GM12878 (cell line): ENCODE results near the gene MDM1. TPM values are rescaled to one million over a fixed set of nuclear protein-coding genes. Genes with fewer than 3 reads are reported as not detected.

ENCODE experiments used
- ATAC-seq: fragments of 200-7000 bp; cut with Tn5 transposase; 3 replicates; pipeline ENCODE4 v1.9.1; 2020; ENCODE audit warnings: mild to moderate bottlenecking, moderate library complexity
- BruUV-seq: library from RNA; stranded (reverse); fragments of 400-500 nt; replicated peaks from 2 replicates; lab custom pipeline; 2021; lab: Mats Ljungman, UMichigan
- CTCF ChIA-PET: fragments of 300-600 bp; sonication (Branson Sonifier 250); formaldehyde crosslinking; extraction: SDS; loops from one replicate; lab custom pipeline; 2021; ENCODE audit warnings: inconsistent platforms; lab: Yijun Ruan, JAX
- POLR2A ChIA-PET: fragments of 350-600 bp; formaldehyde crosslinking; extraction: SDS; loops from one replicate; lab custom pipeline; 2021; ENCODE audit warnings: inconsistent platforms; lab: Charles Lee
- RAD21 ChIA-PET: fragments of 300-600 bp; sonication (Branson Sonifier 250); formaldehyde crosslinking; loops from one replicate; lab custom pipeline; 2023; ENCODE audit warnings: antibody characterized with exemption; ENCODE audit not compliant: unreplicated experiment; lab: Charles Lee
- SMC1A ChIA-PET: fragments of 300-600 bp; sonication (Branson Sonifier 250); formaldehyde crosslinking; loops from one replicate; lab custom pipeline; 2023; ENCODE audit not compliant: unreplicated experiment, uncharacterized antibody; lab: Charles Lee
- DNase-seq: peaks from one replicate; pipeline ENCODE4 v3.0.0-alpha.2; 2011; ENCODE audit warnings: low read depth, low spot score
- FAIRE-seq: peaks from 3 replicates; lab custom pipeline; 2011; peaks lifted over from hg19 to GRCh38; lab: Jason Lieb, UNC
- H2AFZ ChIP-seq: 2 replicates; pipeline ENCODE4 v1.6.0; 2011; ENCODE audit warnings: low read depth, low read length, control low read depth; ENCODE audit not compliant: control insufficient read depth
- H3K27ac ChIP-seq: 2 replicates; pipeline ENCODE4 v1.5.1; 2011; ENCODE audit warnings: control low read depth; ENCODE audit not compliant: control insufficient read depth, insufficient read depth
- H3K27me3 ChIP-seq, 2 experiments: replicated peaks in 1 of 2; 2 replicates each; pipeline versions ENCODE4 v1.6.0 to v1.6.1; 2011; ENCODE audit warnings: low read length in 1 of 2; ENCODE audit not compliant: control insufficient read depth in 2 of 2, insufficient read depth in 2 of 2
- H3K36me3 ChIP-seq, 2 experiments: 2 replicates each; pipeline ENCODE4 v1.5.1; 2011; ENCODE audit warnings: low read length in 1 of 2; ENCODE audit not compliant: control insufficient read depth in 2 of 2, insufficient read depth in 2 of 2
- H3K4me1 ChIP-seq: 2 replicates; pipeline ENCODE4 v1.6.1; 2011; ENCODE audit warnings: mild to moderate bottlenecking, low read length, moderate library complexity, mixed read lengths; ENCODE audit not compliant: control insufficient read depth, insufficient read depth
- H3K4me2 ChIP-seq: 2 replicates; pipeline ENCODE4 v1.6.0; 2011; ENCODE audit warnings: control low read depth; ENCODE audit not compliant: control insufficient read depth, insufficient read depth
- H3K4me3 ChIP-seq: fragments of 200-600 bp; sonication (generic); 2 replicates; pipeline ENCODE4 v1.5.1; 2016
- H3K79me2 ChIP-seq: 2 replicates; pipeline ENCODE4 v1.6.0; 2011; ENCODE audit warnings: low read length; ENCODE audit not compliant: control insufficient read depth, insufficient read depth
- H3K9ac ChIP-seq: 2 replicates; pipeline ENCODE4 v1.8.0; 2011; ENCODE audit warnings: low read length, control low read depth, mixed read lengths; ENCODE audit not compliant: control insufficient read depth, insufficient read depth
- H3K9me3 ChIP-seq: replicated peaks from 3 replicates; pipeline ENCODE4 v1.5.1; 2011; ENCODE audit warnings: mild to moderate bottlenecking, low read length; ENCODE audit not compliant: control insufficient read depth, insufficient read depth
- H4K20me1 ChIP-seq: 2 replicates; pipeline ENCODE4 v1.6.0; 2011; ENCODE audit not compliant: control insufficient read depth, insufficient read depth
- ATF2 ChIP-seq: IDR thresholded peaks from 2 replicates; pipeline ENCODE4 v1.6.1; 2012; ENCODE audit warnings: low read length, inconsistent platforms
- EZH2 ChIP-seq: IDR thresholded peaks from 2 replicates; pipeline ENCODE4 v1.6.1; 2012; ENCODE audit warnings: low read depth, mild to moderate bottlenecking, control low read depth, inconsistent platforms, low read length, borderline replicate concordance; ENCODE audit not compliant: control insufficient read depth
- MTA2 ChIP-seq: fragments of 450-650 bp; IDR thresholded peaks from 2 replicates; pipeline ENCODE4 v1.6.1; 2016; ENCODE audit warnings: low read depth, mild to moderate bottlenecking, moderate library complexity
- RUNX3 ChIP-seq: IDR thresholded peaks from 2 replicates; pipeline ENCODE4 v1.6.1; 2012; ENCODE audit warnings: low read length, inconsistent platforms
- in situ Hi-C: fragments of 300-500 bp; cut with MboI; formaldehyde crosslinking; loops from 9 replicates; pipeline ENCODE4 v1.14.3; 2018; ENCODE audit warnings: mixed read lengths
- intact Hi-C: fragments of 100-400 bp; cut with micrococcal nuclease; formaldehyde crosslinking; loops from one replicate; pipeline ENCODE4 v1.14.2; 2022; ENCODE audit not compliant: unreplicated experiment
- polyA plus RNA-seq, 11 experiments: library from polyadenylated mRNA; depleted of rRNA in 4 of 11; unstranded in 6 of 11; stranded (reverse) in 5 of 11; fragments of >200 nt; fragmentation: Nextera tagmentation in 4 of 11; fragmentation: Illumina TruSeq in 1 of 11; extraction: Ambion mirVana in 4 of 11; extraction: Trizol in 1 of 11; gene quantifications; 1 replicate in 1 of 11; 2 replicates in 10 of 11; pipeline versions ENCODE4 v1.2.1 to v1.2.3, GENCODE V29; 2011 to 2016; ENCODE audit warnings: inconsistent platforms in 2 of 11, missing spikeins in 2 of 11, low read depth in 1 of 11
- total RNA-seq, 4 experiments: library from RNA; depleted of rRNA in 3 of 4; stranded (reverse); fragments of >200 nt in 3 of 4; fragmentation: Illumina TruSeq in 1 of 4; extraction: Trizol in 1 of 4; gene quantifications; 2 replicates each; pipeline versions ENCODE4 v1.2.1 to v1.2.3, GENCODE V29; 2013 to 2021

The MDM1 gene
- total and polyA plus RNA-seq, 10 of the 15 experiments (the other 5 are each of a cell fraction or from before 2014, with no cell fraction given), result 10.1 to 25.3 (median 16.5) TPM

DNA sequence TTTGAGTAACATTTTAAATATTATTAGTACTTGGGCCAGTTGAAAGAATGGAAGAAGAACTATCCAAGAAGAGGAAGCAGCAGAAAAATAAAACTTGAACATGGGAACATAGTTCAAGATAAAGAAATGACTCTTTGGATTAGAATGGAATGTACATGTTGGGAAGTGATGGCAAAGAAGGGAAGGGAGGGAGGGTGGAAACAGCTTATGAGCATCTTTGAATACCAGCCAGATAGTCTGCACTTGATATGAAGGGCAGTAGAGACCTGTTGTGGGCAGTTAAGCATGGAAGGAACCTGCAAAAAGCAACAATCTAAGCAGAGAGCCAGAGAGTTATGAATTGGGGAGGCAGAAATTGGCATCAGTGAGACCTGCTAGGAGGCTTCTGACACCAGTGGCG, 68.8 kb downstream of the MDM1 start (continued):
- TF ChIP-seq EZH2, result no peak
- TF ChIP-seq, all 136 proteins: peak for 0

- no TSS peak for BruUV-seq
- SMC1A ChIA-PET, result interaction anchor here (1.0 to 1.1 kb wide), 3 partner anchors 9 to 55 kb away, joined by 3 to 4 read pairs (median 3); no protein-coding TSS in a partner anchor
- POLR2A ChIA-PET, result interaction anchor here (1.2 to 1.4 kb wide), 2 partner anchors 16 to 21 kb away, joined by 3 to 4 read pairs; no protein-coding TSS in a partner anchor
These were observed 70.3 kb downstream of the MDM1 start for GRCh38 chr12:68261896-68262295.

More at GRCh38 chr12:68261896-68262295, 70.3 kb downstream of the MDM1 start:
- no peak overlapping the region for H3K27ac ChIP-seq
- in situ Hi-C loops (no loop called here), intact Hi-C loops (no loop called here)
- DNase-seq (no peak), FAIRE-seq (no peak), ATAC-seq (peak; percentile 37; the same call in 2 of the 3 replicates)
- H2AFZ ChIP-seq, result no peak overlapping the region
- H3K4me2 ChIP-seq, result no peak overlapping the region
- no peaks in the 10 kb centered on the region for H3K9me3 ChIP-seq
- no peak overlapping the region for H3K4me3 ChIP-seq
- 0 out of 2 replicates have a peak, but pooled peaks have one; percentile 32 for TF ChIP-seq ATF2
- TF ChIP-seq MTA2, result no peak
- peak; percentile 53; the same call in 1 of the 2 replicates for TF ChIP-seq RUNX3
- H3K27me3 ChIP-seq, result no peaks in the 10 kb centered on the region
- no peaks in the 10 kb centered on the region for H3K79me2 ChIP-seq
- ChIA-PET CTCF (interaction anchor here (1.0 to 1.4 kb wide), 4 partner anchors 12 to 39 kb away, joined by 3 read pairs; no protein-coding TSS in a partner anchor), RAD21 (no interaction called here)
- H3K4me1 ChIP-seq, result peaks cover 8% of the 10 kb centered on the region
- H3K9ac ChIP-seq, result no peak overlapping the region
- no peaks in the 10 kb centered on the region for H4K20me1 ChIP-seq
- no peaks in the 10 kb centered on the region for H3K36me3 ChIP-seq
